Measurements from ENCODE around the gene PDE4D.

Gene PDE4D

DNA sequence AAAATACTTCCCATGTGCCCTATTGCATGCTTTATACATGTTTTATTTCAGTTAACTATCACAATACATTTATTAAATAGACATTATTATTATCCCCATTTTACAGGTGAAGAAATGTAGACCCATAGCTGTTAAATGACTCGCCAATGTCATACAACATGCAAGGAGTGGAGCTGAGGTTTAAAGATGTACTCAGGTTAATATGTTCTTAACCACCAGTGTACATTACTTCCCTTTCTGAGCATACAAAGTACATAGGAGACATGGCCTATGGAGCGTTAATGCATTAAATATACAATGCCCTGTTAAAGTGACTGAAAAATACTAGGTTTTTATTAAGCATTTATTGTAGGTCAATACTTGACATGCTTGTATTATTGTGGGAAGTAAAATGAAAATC, 407.0 kb downstream of the PDE4D start:
- no peak for DNase-seq (ENCODE audit: low read depth)
- no peak for TF ChIP-seq CTCF (conservative IDR thresholded peaks at IDR 0.05; ENCODE audit: low read length)
- H3K4me3 ChIP-seq (ENCODE audit: low read length): no peak overlapping the region

GRCh38 chr5:59485629-59486439, 407.7 kb downstream of the PDE4D start:
- no peak for DNase-seq (ENCODE audit: low read depth)
- no peak for TF ChIP-seq CTCF (conservative IDR thresholded peaks at IDR 0.05; ENCODE audit: low read length)
- no peak overlapping the region for H3K4me3 ChIP-seq (ENCODE audit: low read length)

DNA sequence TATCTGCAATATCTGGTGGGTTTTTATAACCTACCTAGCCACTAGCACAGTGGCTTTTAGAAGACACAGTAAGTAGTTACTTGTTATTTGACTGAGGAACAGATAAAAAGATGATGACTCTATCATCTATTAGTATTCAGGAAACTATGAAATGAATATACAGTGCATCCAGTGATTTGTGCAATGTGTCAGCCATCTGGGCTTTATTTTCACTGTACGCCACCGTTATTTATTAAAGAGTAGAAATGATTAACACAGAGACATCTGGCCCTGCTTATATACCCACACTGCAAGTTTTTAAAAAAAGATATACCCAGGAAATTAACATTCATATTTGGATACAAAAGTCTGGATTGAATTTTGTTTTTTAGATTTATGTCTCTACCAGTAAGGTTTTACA, 408.4 kb downstream of the PDE4D start:
- peak; percentile 17 for DNase-seq (ENCODE audit: low read depth)
- no peak overlapping the region for H3K4me3 ChIP-seq (ENCODE audit: low read length)
- TF ChIP-seq CTCF (conservative IDR thresholded peaks at IDR 0.05; ENCODE audit: low read length): no peak

- no peak for TF ChIP-seq CTCF (conservative IDR thresholded peaks at IDR 0.05; ENCODE audit: low read length)
- DNase-seq (ENCODE audit: low read depth): no peak
- no peak overlapping the region for H3K4me3 ChIP-seq (ENCODE audit: low read length)
Observed at GRCh38 chr5:59484618-59485017, 408.9 kb downstream of the PDE4D start.

GRCh38 chr5:59483971-59484472, 409.5 kb downstream of the PDE4D start:
- no peak overlapping the region for H3K4me3 ChIP-seq (ENCODE audit: low read length)
- TF ChIP-seq CTCF (conservative IDR thresholded peaks at IDR 0.05; ENCODE audit: low read length): no peak
- DNase-seq (ENCODE audit: low read depth): peak; percentile 20

DNA sequence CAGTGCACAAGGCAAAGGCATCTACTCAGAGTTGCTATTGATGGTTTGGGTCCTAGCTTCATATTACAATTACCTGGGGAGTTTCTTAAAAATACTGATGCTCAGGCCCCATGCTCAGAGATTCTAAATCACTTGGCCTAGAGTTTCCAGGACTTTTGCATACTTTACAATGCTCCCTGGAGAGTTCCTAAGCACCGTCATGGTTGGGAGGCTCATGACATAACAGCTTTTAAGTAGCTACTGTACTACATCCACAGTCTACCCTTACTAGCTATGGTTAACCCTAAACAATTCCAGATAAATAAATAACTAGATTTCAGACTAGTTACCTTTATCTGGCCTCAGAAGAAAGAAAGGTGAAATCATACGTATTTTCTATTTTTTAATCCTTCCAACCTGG, 414.4 kb downstream of the PDE4D start:
- DNase-seq (ENCODE audit: low read depth): no peak
- no peak overlapping the region for H3K4me3 ChIP-seq (ENCODE audit: low read length)
- no peak for TF ChIP-seq CTCF (conservative IDR thresholded peaks at IDR 0.05; ENCODE audit: low read length)

DNA sequence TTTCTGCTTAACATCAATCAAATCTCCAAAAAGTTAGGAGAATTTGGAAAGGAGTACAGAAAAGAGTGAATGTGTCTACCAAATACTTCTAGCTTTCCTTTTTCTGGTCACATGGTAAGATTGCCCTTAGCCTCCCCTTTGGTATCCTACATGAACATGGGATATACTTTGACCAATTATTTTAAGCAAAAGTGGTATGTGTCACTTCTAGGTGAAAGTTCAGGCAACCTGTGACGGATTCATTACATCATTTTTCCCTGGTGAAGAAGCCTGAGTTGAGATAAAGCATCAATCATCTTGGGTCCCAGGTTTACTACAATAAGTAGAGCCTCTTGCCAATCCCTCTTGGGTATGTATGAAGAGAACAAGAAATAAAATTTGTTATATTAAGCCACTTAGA, 419.2 kb downstream of the PDE4D start:
- no peak for DNase-seq (ENCODE audit: low read depth)
- H3K4me3 ChIP-seq (ENCODE audit: low read length): no peak overlapping the region
- TF ChIP-seq CTCF (conservative IDR thresholded peaks at IDR 0.05; ENCODE audit: low read length): no peak

All from AG10803 (cell line).